Dedifferentiated amniotic fluid mesenchymal stem cell (primary cell): ENCODE data around the gene COMTD1.
"Not testable (repeated sequence)": the region's sequence is repeated elsewhere in the genome, so short reads cannot be mapped to it uniquely, and the experiment has no call there.

Source experiments
- DNase-seq: peaks from one replicate; pipeline ENCODE4 v3.0.0-alpha.2; 2016; ENCODE audit errors: extremely low spot score

Gene COMTD1

DNA sequence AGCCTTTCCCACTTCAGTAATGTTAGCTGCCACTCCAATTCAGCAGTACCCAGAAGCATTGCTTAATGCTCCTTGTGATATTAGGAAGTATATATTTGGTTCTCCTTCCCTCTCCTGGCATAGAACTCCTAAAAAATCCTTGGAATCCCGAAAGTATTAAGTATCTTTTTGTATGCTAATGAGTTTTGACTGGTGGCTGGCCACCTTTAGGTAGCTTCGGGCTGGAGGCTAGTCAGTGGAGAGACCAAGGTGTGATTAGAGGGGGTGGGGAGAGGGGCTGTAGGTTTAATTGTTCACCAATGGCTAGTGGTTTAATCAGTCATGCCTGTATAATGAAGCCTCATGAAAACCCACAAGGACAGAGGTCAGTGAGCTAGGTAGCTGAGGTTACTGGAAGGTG is 12.2 kb downstream of the COMTD1 start:
- no peak for DNase-seq

GRCh38 chr10:75221492-75221891 is 14.3 kb downstream of the COMTD1 start:
- not testable (repeated sequence) for DNase-seq

GRCh38 chr10:75220274-75220673 is 15.5 kb downstream of the COMTD1 start:
- no peak for DNase-seq

GRCh38 chr10:75212343-75212742 is 23.4 kb downstream of the COMTD1 start:
- DNase-seq: no peak

GRCh38 chr10:75211007-75211691 is 24.6 kb downstream of the COMTD1 start:
- DNase-seq: peak; percentile 61

GRCh38 chr10:75210282-75211006 is 25.3 kb downstream of the COMTD1 start, which contains the start of gene VDAC2:
Gene VDAC2 (plus strand): TSS chr10:75210796. CDS start chr10:75211159, 363 bp downstream.
- peak; percentile 73 for DNase-seq

DNA sequence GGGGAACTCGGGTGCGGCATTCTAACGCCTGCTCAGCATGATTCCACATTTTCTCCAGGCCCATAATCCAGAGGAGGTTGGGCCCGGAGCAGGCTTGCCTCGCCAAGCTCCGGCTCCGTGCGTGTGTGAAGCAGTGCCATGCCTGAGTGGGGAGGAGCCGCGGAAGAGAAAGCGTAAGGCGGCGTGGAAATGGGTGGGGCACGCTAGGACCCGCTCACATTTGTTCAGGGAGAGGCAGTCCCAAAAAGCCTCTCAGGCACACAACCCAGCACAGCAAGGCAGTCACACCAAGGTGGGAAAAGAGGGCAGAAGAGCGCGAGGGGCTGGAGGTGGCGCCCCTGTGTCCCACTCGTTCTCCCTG is 25.9 kb downstream of the COMTD1 start:
- peak; percentile 85 for DNase-seq

DNA sequence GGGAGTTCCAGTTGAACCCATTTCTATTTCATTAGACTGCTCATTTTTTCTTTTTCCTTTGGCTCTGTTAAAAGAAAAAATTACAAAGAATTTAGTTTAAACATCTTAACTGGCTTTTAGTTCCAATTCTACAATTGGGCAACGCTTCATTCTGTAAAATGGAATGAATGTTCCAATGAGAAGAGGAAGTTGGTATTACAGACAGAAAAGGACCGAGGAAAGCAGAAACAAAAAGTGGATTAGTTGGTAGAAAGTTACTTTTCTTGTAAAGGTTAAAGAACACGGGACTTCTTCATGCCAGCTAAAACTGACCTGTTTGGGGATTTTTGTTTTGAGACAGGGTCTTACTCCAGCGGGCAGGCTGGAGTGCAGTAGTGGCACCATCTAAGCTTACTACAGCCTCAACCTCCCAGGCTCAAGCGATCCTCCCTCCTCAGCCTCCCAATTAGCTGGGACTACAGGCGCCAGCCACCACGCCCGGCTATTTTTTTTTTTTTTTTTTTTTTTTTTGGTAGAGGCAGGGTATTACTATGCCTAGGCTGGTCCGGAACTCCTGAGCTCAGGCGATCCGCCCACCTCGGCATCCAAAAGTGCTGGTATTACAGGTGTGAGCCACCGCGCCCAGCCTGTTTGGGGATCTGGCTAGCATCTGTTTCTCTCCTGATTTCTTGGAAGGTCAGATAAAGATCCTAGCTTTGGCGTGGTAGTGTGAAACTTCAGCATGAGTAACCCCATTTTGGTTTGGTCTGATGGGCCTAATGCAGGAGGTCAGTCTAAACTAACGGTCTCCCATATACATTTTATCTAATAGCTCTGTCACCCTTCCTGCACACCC is 26.5 kb downstream of the COMTD1 start:
- DNase-seq: no peak

- peak; percentile 51 for DNase-seq
These were observed 27.6 kb downstream of the COMTD1 start for GRCh38 chr10:75208181-75208580.

- DNase-seq: no peak
These were observed 28.0 kb downstream of the COMTD1 start for GRCh38 chr10:75207857-75208144.

GRCh38 chr10:75207079-75207856 is 28.5 kb downstream of the COMTD1 start:
- DNase-seq: no peak

GRCh38 chr10:75206638-75207037 is 29.1 kb downstream of the COMTD1 start:
- not testable (repeated sequence) for DNase-seq

- DNase-seq: no peak
These were observed 29.8 kb downstream of the COMTD1 start for GRCh38 chr10:75205908-75206307.

- no peak for DNase-seq
These were observed 32.0 kb downstream of the COMTD1 start for GRCh38 chr10:75203724-75204123.

DNA sequence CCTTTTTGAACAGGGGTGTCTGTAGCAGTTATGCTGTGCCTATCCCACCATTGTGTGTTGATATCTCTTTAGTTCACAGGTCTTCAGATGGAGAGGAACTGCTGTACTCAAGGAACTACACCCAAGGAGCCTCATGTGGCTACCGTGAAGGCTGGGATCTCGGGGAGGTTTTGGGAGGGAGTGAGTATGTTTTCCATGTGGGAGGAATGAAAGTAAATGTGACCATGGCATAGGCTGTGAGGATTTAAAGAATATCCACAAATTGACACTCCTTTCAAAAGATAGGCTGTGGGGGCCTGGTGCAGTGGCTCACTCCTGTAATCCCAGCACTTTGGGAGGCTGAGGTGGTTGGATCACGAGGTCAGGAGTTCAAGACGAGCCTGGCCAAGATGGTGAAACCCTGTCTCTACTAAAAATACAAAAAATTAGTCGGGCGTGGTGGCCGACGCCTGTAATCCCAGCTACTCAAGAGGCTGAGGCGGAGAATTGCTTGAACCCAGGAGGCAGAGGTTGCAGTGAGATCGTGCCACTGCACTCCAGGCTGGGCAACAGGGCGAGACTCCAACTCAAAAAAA is 32.6 kb downstream of the COMTD1 start:
- DNase-seq: not testable (repeated sequence)

DNA sequence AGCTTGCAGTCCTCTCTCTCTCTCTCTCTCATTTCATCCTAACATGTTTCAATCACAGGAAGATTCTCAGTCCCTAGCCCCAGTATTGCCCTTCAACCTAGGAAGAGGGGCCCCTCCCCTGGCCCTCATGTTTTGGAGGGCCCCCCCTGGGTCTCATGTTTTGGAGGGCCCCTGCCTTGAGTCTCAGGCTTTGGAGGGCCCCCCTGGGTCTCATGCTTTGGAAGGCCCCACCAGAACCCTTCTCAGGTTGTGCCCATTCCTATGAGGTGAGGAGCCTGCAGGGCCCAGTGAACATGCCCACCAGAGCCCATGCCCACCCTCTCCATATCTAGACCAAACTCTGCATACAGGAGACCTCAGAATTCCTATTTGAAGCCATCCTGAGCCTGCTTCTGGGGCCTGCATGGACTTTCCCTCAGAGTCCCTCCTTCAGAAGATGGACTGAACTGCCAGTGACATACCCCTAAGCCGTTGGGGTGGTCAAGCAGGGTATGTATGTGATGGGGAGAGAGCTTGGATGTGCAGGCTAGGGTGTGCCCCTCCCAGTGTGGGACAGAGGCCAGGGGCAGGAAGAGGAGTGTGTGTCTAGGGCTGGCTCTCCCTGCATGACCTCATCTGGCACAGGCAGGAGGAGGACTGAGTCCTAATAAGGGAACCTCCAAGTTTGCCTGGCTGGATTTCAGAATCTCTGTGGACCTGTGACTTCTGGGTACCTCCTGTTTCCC is 33.3 kb downstream of the COMTD1 start:
- DNase-seq: peak; percentile 38

GRCh38 chr10:75201793-75202307 is 33.9 kb downstream of the COMTD1 start:
- DNase-seq: no peak

- not testable (repeated sequence) for DNase-seq
These were observed 35.8 kb downstream of the COMTD1 start for GRCh38 chr10:75199949-75200348.

- DNase-seq: no peak
These were observed 37.9 kb downstream of the COMTD1 start for GRCh38 chr10:75197906-75198305.

DNA sequence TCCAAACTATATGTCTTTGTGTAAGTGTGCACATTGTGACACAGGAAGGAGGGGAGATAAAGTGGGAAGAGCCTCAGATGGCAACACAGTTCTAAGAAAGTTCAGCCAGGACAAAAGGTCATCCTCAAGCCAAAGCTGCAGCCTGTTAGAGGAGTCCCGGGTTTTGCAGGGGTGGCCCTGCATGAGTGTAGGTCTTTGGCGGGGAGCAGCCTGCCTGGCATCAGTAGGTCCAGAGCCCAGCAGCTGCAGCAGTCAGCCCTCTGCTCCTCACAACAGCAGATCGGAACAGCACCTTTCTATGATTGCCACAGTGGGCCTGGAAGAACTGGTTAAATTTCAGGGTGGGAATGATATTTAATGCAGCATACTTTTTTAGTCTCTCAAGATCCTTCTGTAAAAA is 38.7 kb downstream of the COMTD1 start:
- DNase-seq: no peak
